Globus pallidus (tissue), 1 donor: ENCODE measurements around the gene RNF227.
"Not testable (repeated sequence)": the region's sequence is repeated elsewhere in the genome, so short reads cannot be mapped to it uniquely, and the experiment has no call there.

Experiments used
- DNase-seq: peaks from one replicate; pipeline ENCODE4 v3.0.0-alpha.2; 2015; ENCODE audit warnings: low spot score

RNF227 gene

DNA sequence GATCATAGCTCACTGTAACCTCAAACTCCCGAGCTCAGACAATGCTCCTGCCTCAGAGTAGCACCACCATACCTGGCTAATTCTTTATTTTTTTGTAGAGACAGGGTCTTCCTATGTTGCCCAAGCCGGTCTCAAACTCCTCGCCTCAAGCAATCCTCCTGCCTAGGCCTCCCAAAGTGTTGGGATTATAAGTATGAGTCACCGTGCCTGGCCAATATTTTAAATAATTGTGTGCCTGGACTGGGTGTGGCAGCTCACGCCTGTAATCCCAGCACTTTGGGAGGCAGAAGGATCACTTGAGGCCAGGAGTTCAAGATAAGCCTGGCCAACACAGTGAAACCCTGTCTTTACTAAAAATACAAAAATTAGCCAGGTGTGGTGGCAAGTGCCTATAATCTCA is 51.7 kb downstream of the RNF227 start:
- DNase-seq, result not testable (repeated sequence)
